ENCODE data around the gene INPP5E.

- TF ChIP-seq CTCF (IDR thresholded peaks at IDR 0.05) = no peak
- TF ChIP-seq POLR2A (IDR thresholded peaks at IDR 0.05) = no peak
Measured at GRCh38 chr9:136460772-136461325, 21.2 kb upstream of the INPP5E start.

All from heart left ventricle (tissue), 13 donors.